ENCODE measurements around the gene IBTK.
"Not testable (repeated sequence)": the region's sequence is repeated elsewhere in the genome, so short reads cannot be mapped to it uniquely, and the experiment has no call there.

Gene IBTK

DNA sequence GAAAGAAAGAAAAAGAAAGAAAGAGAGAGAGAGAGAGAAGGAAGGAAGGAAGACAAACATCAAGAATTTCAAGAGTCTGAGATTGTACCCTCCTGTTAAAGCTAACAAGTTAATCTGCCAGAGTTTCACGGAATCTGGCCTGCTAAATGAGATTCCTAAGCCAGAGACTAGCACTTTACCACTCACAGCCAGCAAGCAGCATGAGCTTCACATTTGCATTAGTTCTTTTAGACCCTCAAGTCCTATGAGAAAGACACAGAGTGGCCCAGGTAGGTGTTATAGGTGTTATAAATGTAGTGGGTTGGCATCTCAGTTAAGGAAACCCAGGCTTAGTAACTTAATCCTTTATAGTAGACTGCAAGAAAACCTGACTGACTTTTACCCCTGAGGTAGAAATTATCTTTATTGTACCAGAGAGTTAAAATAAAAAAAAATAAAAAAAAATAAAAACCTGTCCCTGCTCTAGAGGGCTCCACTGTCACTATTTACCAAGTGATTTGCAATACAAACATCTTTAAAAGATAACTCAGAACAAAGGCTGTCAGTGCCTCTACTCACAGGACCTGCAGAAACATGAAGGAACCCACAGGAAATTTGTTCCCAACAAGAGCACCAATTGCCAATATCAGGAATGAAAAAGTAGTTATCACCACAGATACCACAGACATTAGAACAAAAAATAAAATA is 9.7 kb upstream of the IBTK start:
- no peak overlapping the region for H3K4me3 Mint-ChIP-seq
- no peaks in the 10 kb centered on the region for H3K4me1 Mint-ChIP-seq (ENCODE audit: low read depth in 2 of 2)
- H3K9me3 Mint-ChIP-seq: no peaks in the 10 kb centered on the region
- no peaks in the 10 kb centered on the region for H3K36me3 Mint-ChIP-seq (ENCODE audit: insufficient read depth)
- no peaks in the 10 kb centered on the region for H3K27me3 Mint-ChIP-seq
- ATAC-seq (replicated peaks) (no peak), DNase-seq (no peak)
- no peak overlapping the region for H3K27ac Mint-ChIP-seq

GRCh38 chr6:82254722-82255121 is 7.2 kb upstream of the IBTK start:
- H3K4me1 Mint-ChIP-seq (ENCODE audit: low read depth in 2 of 2); ATAC-seq (replicated peaks); H3K27me3 Mint-ChIP-seq; DNase-seq; H3K36me3 Mint-ChIP-seq (ENCODE audit: insufficient read depth); H3K9me3 Mint-ChIP-seq; H3K27ac Mint-ChIP-seq; H3K4me3 Mint-ChIP-seq: not testable (repeated sequence)

- H3K9me3 Mint-ChIP-seq: no peaks in the 10 kb centered on the region
- no peaks in the 10 kb centered on the region for H3K27me3 Mint-ChIP-seq
- no peak overlapping the region for H3K4me3 Mint-ChIP-seq
- no peak overlapping the region for H3K27ac Mint-ChIP-seq
- DNase-seq: no peak
- peaks cover 20% of the 10 kb centered on the region for H3K36me3 Mint-ChIP-seq (ENCODE audit: insufficient read depth)
- ATAC-seq (replicated peaks): no peak
- peaks cover 2 to 11% of the 10 kb centered on the region in 2 donors for H3K4me1 Mint-ChIP-seq (ENCODE audit: low read depth in 2 of 2)
Measured at GRCh38 chr6:82251942-82252341, 4.4 kb upstream of the IBTK start.

GRCh38 chr6:82249381-82250253 is 2.1 kb upstream of the IBTK start:
- no peak overlapping the region for H3K27ac Mint-ChIP-seq
- H3K4me1 Mint-ChIP-seq (ENCODE audit: low read depth in 2 of 2): peaks cover 16 to 31% of the 10 kb centered on the region in 2 donors
- no peak for DNase-seq
- H3K36me3 Mint-ChIP-seq (ENCODE audit: insufficient read depth): peaks cover 29% of the 10 kb centered on the region
- ATAC-seq (replicated peaks): no peak
- no peaks in the 10 kb centered on the region for H3K9me3 Mint-ChIP-seq
- no peaks in the 10 kb centered on the region for H3K27me3 Mint-ChIP-seq
- peak overlapping the region in 1 of 2 donors; percentile 29 for H3K4me3 Mint-ChIP-seq

- Mint-ChIP-seq H3K4me3 (peak overlapping the region; percentile 95 to 96), H3K27ac (peak overlapping the region; percentile 99), H3K36me3 (ENCODE audit: insufficient read depth) (peaks cover 29% of the 10 kb centered on the region), H3K9me3 (no peaks in the 10 kb centered on the region), H3K27me3 (no peaks in the 10 kb centered on the region), H3K4me1 (ENCODE audit: low read depth in 2 of 2) (peaks cover 21 to 36% of the 10 kb centered on the region in 2 donors)
- DNase-seq (no peak), ATAC-seq (replicated peaks) (no peak)
Measured at GRCh38 chr6:82248273-82248735, 760 bp upstream of the IBTK start.

- ATAC-seq (replicated peaks) (peak; percentile 38), DNase-seq (peak in 1 of 3 experiments; percentile 42)
- Mint-ChIP-seq H3K27ac (peak overlapping the region; percentile 99), H3K9me3 (no peaks in the 10 kb centered on the region), H3K36me3 (ENCODE audit: insufficient read depth) (peaks cover 29% of the 10 kb centered on the region), H3K4me1 (ENCODE audit: low read depth in 2 of 2) (peaks cover 25 to 43% of the 10 kb centered on the region in 2 donors), H3K27me3 (no peaks in the 10 kb centered on the region), H3K4me3 (peak overlapping the region; percentile 95 to 96)
Measured at GRCh38 chr6:82246802-82247504, 591 bp downstream of the IBTK start.

DNA sequence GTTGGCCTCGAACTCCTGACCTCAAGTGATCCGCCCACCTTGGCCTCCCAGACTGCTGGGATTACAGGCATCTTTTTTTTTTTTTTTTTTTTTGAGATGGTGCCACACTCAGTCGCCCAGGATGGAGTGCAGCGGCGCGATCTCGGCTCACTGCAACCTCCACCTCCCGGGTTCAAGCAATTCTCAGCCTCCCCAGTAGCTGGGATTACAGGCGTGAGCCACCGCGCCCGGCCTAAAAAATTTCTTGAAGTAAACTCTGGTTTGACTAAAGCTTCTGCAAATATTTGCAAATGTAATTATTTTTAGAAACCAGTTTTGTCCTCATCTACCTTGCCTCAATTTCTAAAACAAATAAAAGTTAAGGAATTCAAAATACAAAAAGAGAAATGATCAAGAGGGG is 1.2 kb downstream of the IBTK start:
- no peak for ATAC-seq (replicated peaks)
- Mint-ChIP-seq H3K36me3 (ENCODE audit: insufficient read depth) (peaks cover 29% of the 10 kb centered on the region), H3K9me3 (no peaks in the 10 kb centered on the region), H3K27ac (peak overlapping the region; percentile 99), H3K27me3 (no peaks in the 10 kb centered on the region), H3K4me3 (peak overlapping the region; percentile 95 to 96), H3K4me1 (ENCODE audit: low read depth in 2 of 2) (peaks cover 28 to 43% of the 10 kb centered on the region in 2 donors)
- DNase-seq: no peak

DNA sequence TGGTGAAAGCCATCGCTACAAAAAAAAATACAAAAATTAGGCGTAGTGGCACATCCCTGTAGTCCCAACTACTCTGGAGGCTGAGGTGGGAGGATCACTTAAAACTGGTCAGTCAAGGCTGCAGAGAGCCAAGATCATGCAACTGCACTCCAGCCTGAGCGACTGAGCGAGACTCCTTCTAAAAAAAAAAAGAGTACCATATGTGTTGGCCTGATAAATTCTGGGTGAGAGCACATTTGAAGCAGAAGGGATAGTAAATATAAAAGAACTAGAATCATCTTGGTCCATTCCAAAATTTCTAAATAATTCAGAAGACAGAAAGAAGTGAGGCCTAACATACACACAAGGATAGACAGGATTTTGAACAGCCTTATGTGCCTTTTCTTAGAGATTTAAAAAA is 2.2 kb downstream of the IBTK start:
- peaks cover 29% of the 10 kb centered on the region for H3K36me3 Mint-ChIP-seq (ENCODE audit: insufficient read depth)
- no peak for ATAC-seq (replicated peaks)
- no peak for DNase-seq
- no peaks in the 10 kb centered on the region for H3K27me3 Mint-ChIP-seq
- H3K4me1 Mint-ChIP-seq (ENCODE audit: low read depth in 2 of 2): peaks cover 34 to 51% of the 10 kb centered on the region in 2 donors
- H3K27ac Mint-ChIP-seq: peak overlapping the region; percentile 36
- H3K9me3 Mint-ChIP-seq: no peaks in the 10 kb centered on the region
- H3K4me3 Mint-ChIP-seq: peak overlapping the region; percentile 9 to 43

GRCh38 chr6:82243884-82244283 is 3.7 kb downstream of the IBTK start:
- peaks cover 34 to 51% of the 10 kb centered on the region in 2 donors for H3K4me1 Mint-ChIP-seq (ENCODE audit: low read depth in 2 of 2)

DNA sequence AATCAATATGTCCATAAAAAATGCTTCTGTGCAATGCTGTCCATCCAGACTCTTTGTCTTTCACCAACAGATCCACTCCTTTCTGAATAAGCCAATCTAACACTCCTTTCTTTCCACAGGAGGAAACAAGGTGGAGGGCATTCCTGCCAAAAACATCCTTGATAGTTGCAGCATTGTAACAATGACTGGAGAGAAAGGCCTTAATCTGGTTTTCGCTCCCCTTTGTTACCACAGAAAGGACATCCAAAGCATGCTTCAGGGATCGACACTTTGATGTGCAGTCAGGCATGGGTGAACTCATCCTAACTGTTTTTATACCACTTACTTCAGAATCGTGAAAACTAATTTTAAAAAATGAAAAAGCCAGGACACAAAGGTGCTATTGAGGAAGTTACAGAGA is 7.4 kb downstream of the IBTK start:
- H3K36me3 Mint-ChIP-seq (ENCODE audit: insufficient read depth): peaks cover 13% of the 10 kb centered on the region
- H3K27ac Mint-ChIP-seq: no peak overlapping the region
- peaks cover 22 to 31% of the 10 kb centered on the region in 2 donors for H3K4me1 Mint-ChIP-seq (ENCODE audit: low read depth in 2 of 2)
- H3K9me3 Mint-ChIP-seq: no peaks in the 10 kb centered on the region
- no peak overlapping the region for H3K4me3 Mint-ChIP-seq
- ATAC-seq (replicated peaks): no peak
- DNase-seq: no peak
- no peaks in the 10 kb centered on the region for H3K27me3 Mint-ChIP-seq

More at GRCh38 chr6:82243884-82244283, 3.7 kb downstream of the IBTK start:
- ATAC-seq (replicated peaks) (no peak), DNase-seq (no peak)
- Mint-ChIP-seq H3K27me3 (no peaks in the 10 kb centered on the region), H3K36me3 (ENCODE audit: insufficient read depth) (peaks cover 29% of the 10 kb centered on the region), H3K27ac (no peak overlapping the region), H3K4me3 (no peak overlapping the region), H3K9me3 (no peaks in the 10 kb centered on the region)

- DNase-seq: no peak
- peaks cover 17% of the 10 kb centered on the region for H3K36me3 Mint-ChIP-seq (ENCODE audit: insufficient read depth)
- H3K4me3 Mint-ChIP-seq: no peak overlapping the region
- no peak for ATAC-seq (replicated peaks)
- H3K4me1 Mint-ChIP-seq (ENCODE audit: low read depth in 2 of 2): peaks cover 17 to 25% of the 10 kb centered on the region in 2 donors
- H3K27ac Mint-ChIP-seq: no peak overlapping the region
- no peaks in the 10 kb centered on the region for H3K27me3 Mint-ChIP-seq
- H3K9me3 Mint-ChIP-seq: no peaks in the 10 kb centered on the region
Measured at GRCh38 chr6:82239597-82239996, 7.9 kb downstream of the IBTK start.

DNA sequence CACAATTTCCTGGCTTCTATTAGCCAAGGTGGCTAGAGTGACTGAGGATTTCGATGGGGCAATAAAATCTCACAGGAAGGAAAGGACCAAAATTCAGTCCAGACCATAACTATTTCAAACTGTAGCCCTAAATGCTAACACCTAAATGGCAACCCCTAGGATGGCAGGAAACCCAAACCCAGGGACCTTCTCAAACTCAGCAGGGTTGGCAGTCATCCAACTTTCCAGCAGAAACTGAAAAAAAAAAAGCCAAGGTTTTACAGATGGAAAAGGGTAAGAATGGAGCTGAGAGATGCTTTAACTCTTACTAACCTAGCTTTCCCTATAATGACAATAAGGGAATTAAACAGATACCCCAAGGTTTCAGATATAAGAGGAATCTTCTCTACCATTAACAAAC is 10.5 kb downstream of the IBTK start:
- Mint-ChIP-seq H3K4me3 (no peak overlapping the region), H3K4me1 (ENCODE audit: low read depth in 2 of 2) (peaks cover 9 to 13% of the 10 kb centered on the region in 2 donors), H3K9me3 (no peaks in the 10 kb centered on the region), H3K27ac (no peak overlapping the region), H3K36me3 (ENCODE audit: insufficient read depth) (peaks cover 37% of the 10 kb centered on the region), H3K27me3 (no peaks in the 10 kb centered on the region)
- no peak for DNase-seq
- no peak for ATAC-seq (replicated peaks)

DNA sequence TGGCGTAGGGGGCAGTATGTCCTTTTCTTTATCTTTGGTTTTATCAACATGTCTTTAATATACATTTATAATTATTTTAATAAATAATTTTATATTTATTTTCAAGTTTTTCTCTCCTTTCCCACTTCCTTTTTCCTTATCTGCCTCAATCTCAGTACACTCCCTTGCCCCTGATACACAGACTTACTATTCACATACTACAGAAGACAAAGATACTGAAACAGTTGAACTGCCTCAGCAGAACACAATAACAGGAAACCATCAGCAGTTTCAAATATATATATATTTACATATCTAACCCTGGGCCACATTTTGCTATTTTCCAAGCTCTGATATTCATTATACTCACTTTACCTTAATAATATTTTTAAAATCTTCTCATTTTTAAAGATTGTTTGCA is 19.8 kb downstream of the IBTK start:
- peaks cover 56% of the 10 kb centered on the region for H3K36me3 Mint-ChIP-seq (ENCODE audit: insufficient read depth)
- H3K4me3 Mint-ChIP-seq: no peak overlapping the region
- H3K27me3 Mint-ChIP-seq: no peaks in the 10 kb centered on the region
- H3K9me3 Mint-ChIP-seq: no peaks in the 10 kb centered on the region
- H3K4me1 Mint-ChIP-seq (ENCODE audit: low read depth in 2 of 2): peaks cover 4 to 16% of the 10 kb centered on the region in 2 donors
- DNase-seq (no peak), ATAC-seq (replicated peaks) (no peak)
- H3K27ac Mint-ChIP-seq: peak overlapping the region in 1 of 2 donors; percentile 6

All from effector memory CD8-positive, alpha-beta T cell (primary cell).